Adrenal gland (tissue), 12 donors: ENCODE results near the gene COL4A5. TPM values are rescaled to one million over a fixed set of nuclear protein-coding genes. Genes with fewer than 3 reads are reported as not detected.

Experiments used
- DNase-seq, 7 donors: peaks; one replicate each; pipeline ENCODE4 v3.0.0-alpha.2; 2019 to 2020
- H3K27ac ChIP-seq, 5 donors: fragments of 200-600 bp; sonication (generic) in 4 of 5; 1 replicate in 3 of 5; 2 replicates in 2 of 5; pipeline versions ENCODE4 v1.5.1 to v1.8.0; 2016 to 2020; ENCODE audit warnings: mild to moderate bottlenecking in 1 of 5
- H3K27me3 ChIP-seq: fragments of 200-600 bp; 2 replicates; pipeline ENCODE4 v1.8.0; 2021
- H3K36me3 ChIP-seq, 2 donors: fragments of 200-600 bp; replicated peaks in 1 of 2; 1 replicate in 1 of 2; 2 replicates in 1 of 2; pipeline versions ENCODE4 v1.5.1 to v1.8.0; 2018 to 2022
- H3K4me1 ChIP-seq, 2 donors: fragments of 200-600 bp; replicated peaks in 1 of 2; 1 replicate in 1 of 2; 2 replicates in 1 of 2; pipeline versions ENCODE4 v1.5.1 to v1.8.0; 2018 to 2021
- H3K4me3 ChIP-seq, 4 donors: fragments of 200-600 bp; sonication (generic) in 3 of 4; one replicate each; pipeline ENCODE4 v1.5.1; 2016 to 2018
- H3K9me3 ChIP-seq, 3 donors: fragments of 200-600 bp; sonication (generic) in 1 of 3; replicated peaks in 1 of 3; 1 replicate in 2 of 3; 2 replicates in 1 of 3; pipeline versions ENCODE4 v1.5.1 to v1.8.0; 2016 to 2021
- POLR2A ChIP-seq, 2 donors: fragments of 450-650 bp; IDR thresholded peaks; one replicate each; pipeline ENCODE4 v1.6.1; 2017; ENCODE audit warnings: antibody characterized with exemption in 2 of 2, mild to moderate bottlenecking in 2 of 2, moderate library complexity in 1 of 2
- WGBS, 4 donors: extraction: QIAGEN DNeasy Blood & Tissue Kit in 2 of 4; methylation state at CpG; one replicate each; pipeline versions ENCODE4 v1.1.5 to v1.1.7; 2013 to 2017; 5-methylcytosine and 5-hydroxymethylcytosine counted together
- intact Hi-C, 2 donors: fragments of 100-400 bp; cut with DNase I; formaldehyde crosslinking; loops; one replicate each; pipeline versions ENCODE4 v1.14.1 to v1.15.0; 2022 to 2023
- polyA plus RNA-seq, 3 donors: library from polyadenylated mRNA; stranded (reverse); fragments of 200-250 nt in 2 of 3; fragments of 350-450 nt in 1 of 3; fragmentation: Illumina TruSeq in 1 of 3; extraction: RNeasy Lipid Tissue Mini Kit (QIAGEN cat#74804) in 1 of 3; gene quantifications; one replicate each; pipeline ENCODE4 v1.2.3, GENCODE V29; 2013 to 2014
- total RNA-seq, 9 donors: library from RNA; depleted of rRNA in 4 of 9; stranded (reverse); fragments of >200 nt in 4 of 9; fragments of 120-200 nt in 1 of 9; fragmentation: NEBNext Ultra II Directional in 1 of 9; extraction: Animal tissue kit (Norgen Biotek cat#: 25700) in 1 of 9; gene quantifications; one replicate each; pipeline versions ENCODE4 v1.1.0 to v1.2.4, GENCODE V29; 2013 to 2023
- TF ChIP-seq, protein P1 (sequence below), 6 experiments: fragments of 450-650 bp in 4 of 6; fragments of 200-600 bp in 2 of 6; sonication (generic) in 1 of 6; IDR thresholded peaks; 1 replicate in 5 of 6; 2 replicates in 1 of 6; pipeline versions ENCODE4 v1.5.1 to v1.8.0; 2016 to 2021; ENCODE audit warnings: antibody characterized with exemption in 6 of 6, mild to moderate bottlenecking in 2 of 6, moderate library complexity in 1 of 6
- donor health status: healthy with polysubstance abuse.
- donor health status: Bipolar disorder and iron deficiency.
- donor health status: DM: yes; HTN: yes; CAD: no.
- donor health status: DM: no; HTN: no; CAD: no.
- donor health status: DM: no; HTN: no; CAD: no.
- donor health status: DM: yes; HTN: yes; CAD: no.

COL4A5 gene
- total and polyA plus RNA-seq, 12 donors: 4.0 to 25.2 (median 12.6) TPM

DNA sequence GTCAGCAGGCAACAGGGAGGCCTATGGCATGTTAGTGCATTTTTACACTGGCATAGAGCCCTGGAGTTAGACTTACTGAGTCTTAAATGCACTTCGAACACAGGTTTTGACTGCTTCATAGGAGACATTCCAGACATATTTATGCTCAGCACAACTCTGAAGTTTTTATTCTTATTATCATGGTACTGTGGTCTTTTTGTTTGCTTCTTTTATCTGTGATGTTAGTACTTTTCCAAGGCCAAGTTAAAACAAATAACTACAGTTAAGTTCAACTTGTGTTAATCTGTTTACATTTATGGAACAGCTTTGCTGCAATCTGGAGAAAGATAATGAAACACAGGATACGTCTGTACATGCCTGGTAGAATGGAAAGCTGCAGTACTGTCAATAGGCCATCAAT lies 76.5 kb downstream of the COL4A5 start:
- Histone ChIP-seq H3K27me3 (peaks cover 9% of the 10 kb centered on the region), H3K4me3 (no peak overlapping the region), H3K36me3 (no peaks in the 10 kb centered on the region), H3K4me1 (no peaks in the 10 kb centered on the region), H3K9me3 (no peaks in the 10 kb centered on the region), H3K27ac (no peak overlapping the region)
- whole genome bisulfite sequencing, 4 donors: 52 to 66% (median 60%) methylated on average over 2 of the region's 2 CpGs
- TF ChIP-seq POLR2A (IDR thresholded peaks at IDR 0.05): no peak
- TF ChIP-seq, protein P1, sequence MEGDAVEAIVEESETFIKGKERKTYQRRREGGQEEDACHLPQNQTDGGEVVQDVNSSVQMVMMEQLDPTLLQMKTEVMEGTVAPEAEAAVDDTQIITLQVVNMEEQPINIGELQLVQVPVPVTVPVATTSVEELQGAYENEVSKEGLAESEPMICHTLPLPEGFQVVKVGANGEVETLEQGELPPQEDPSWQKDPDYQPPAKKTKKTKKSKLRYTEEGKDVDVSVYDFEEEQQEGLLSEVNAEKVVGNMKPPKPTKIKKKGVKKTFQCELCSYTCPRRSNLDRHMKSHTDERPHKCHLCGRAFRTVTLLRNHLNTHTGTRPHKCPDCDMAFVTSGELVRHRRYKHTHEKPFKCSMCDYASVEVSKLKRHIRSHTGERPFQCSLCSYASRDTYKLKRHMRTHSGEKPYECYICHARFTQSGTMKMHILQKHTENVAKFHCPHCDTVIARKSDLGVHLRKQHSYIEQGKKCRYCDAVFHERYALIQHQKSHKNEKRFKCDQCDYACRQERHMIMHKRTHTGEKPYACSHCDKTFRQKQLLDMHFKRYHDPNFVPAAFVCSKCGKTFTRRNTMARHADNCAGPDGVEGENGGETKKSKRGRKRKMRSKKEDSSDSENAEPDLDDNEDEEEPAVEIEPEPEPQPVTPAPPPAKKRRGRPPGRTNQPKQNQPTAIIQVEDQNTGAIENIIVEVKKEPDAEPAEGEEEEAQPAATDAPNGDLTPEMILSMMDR (IDR thresholded peaks at IDR 0.05): no peak
- intact Hi-C loops: no loop called here
- no peak for DNase-seq

DNA sequence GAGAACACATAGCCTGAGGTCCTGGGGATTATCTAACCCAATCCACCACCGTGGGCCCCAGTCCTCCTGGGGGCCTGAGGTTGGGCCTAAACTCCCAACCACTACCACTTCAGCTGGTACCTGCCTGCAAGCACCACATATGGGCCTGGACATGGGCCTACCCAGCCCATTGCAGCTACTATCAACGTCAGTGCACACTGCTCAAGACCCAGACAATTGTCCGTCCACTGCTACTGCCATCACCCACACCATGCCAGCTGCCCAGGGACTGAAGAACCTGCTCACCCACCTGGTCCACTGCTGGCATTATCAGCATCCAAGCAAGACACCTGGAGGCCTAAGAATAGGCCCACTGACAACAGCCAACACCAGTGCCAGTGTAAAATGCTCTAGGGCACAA lies 88.1 kb downstream of the COL4A5 start:
- H3K4me3 ChIP-seq: no peak overlapping the region
- no peaks in the 10 kb centered on the region for H3K9me3 ChIP-seq
- no peak for DNase-seq
- H3K27ac ChIP-seq: no peak overlapping the region
- no peaks in the 10 kb centered on the region for H3K4me1 ChIP-seq
- H3K36me3 ChIP-seq: no peaks in the 10 kb centered on the region
- intact Hi-C loops: loop anchor here in 1 of 2 donors (10.0 kb wide), 1 partner anchor 293 kb away; no protein-coding TSS in a partner anchor
- no peak for TF ChIP-seq POLR2A (IDR thresholded peaks at IDR 0.05)
- TF ChIP-seq, protein P1 (IDR thresholded peaks at IDR 0.05): no peak
- H3K27me3 ChIP-seq: peaks cover 14% of the 10 kb centered on the region
- 81 to 93% (median 85%) methylated on average over 2 to 3 of the region's 3 CpGs for WGBS, 4 donors

DNA sequence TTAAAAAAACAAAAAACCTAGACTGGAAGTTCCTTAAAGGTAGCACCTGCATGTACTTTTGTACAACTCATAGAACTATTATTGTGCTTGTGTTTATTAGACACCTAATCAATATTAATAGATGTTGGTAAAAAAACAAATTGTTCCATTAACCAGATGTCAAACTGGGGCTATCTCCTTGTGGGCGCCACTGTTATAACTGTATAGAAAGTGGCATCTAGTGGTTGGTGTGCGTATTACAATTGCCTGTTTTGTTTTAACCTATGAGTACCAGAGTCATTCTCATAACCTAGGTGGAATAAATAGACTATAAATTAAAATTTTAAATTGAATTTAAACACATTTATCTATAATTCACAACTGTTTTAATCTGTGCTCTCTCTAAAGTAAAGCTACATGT lies 97.4 kb downstream of the COL4A5 start:
- Histone ChIP-seq H3K4me3 (no peak overlapping the region), H3K27ac (no peak overlapping the region), H3K27me3 (peaks cover 5% of the 10 kb centered on the region), H3K9me3 (no peaks in the 10 kb centered on the region), H3K4me1 (no peaks in the 10 kb centered on the region), H3K36me3 (no peaks in the 10 kb centered on the region)
- intact Hi-C loops: no loop called here
- peak in 4 of 7 donors; percentile 18 to 33 (median 24) for DNase-seq
- TF ChIP-seq, protein P1 (IDR thresholded peaks at IDR 0.05): peak; percentile 58 to 79 (median 72)
- TF ChIP-seq POLR2A (IDR thresholded peaks at IDR 0.05): no peak
- 6 to 18% (median 13%) methylated on average over 2 of the region's 2 CpGs for WGBS, 4 donors

DNA sequence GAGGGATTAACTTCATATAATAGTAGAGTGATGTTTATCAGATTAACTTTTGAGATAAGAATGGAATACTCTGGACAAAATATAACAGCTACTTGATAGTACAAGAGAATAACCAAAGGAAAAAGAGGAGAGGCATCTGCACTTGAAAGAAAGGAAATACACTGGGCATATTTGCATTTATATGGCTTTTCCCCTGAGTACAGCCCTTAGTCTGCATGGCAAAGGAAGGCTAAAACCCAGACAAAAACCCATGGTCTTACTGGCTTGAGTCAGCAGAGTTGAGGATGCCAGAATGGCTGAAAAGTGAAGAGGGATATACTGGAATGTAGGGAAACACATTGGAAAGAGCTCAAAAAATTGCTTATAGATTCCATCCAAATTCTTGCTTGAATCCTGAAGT lies 101.6 kb downstream of the COL4A5 start:
- Histone ChIP-seq H3K4me1 (no peaks in the 10 kb centered on the region), H3K27me3 (no peaks in the 10 kb centered on the region), H3K9me3 (no peaks in the 10 kb centered on the region), H3K27ac (no peak overlapping the region), H3K36me3 (no peaks in the 10 kb centered on the region), H3K4me3 (no peak overlapping the region)
- intact Hi-C loops: no loop called here
- TF ChIP-seq, protein P1 (IDR thresholded peaks at IDR 0.05): no peak
- no peak for TF ChIP-seq POLR2A (IDR thresholded peaks at IDR 0.05)
- DNase-seq: no peak
